ENCODE results near the gene PPP2R5B.

PPP2R5B gene

DNA sequence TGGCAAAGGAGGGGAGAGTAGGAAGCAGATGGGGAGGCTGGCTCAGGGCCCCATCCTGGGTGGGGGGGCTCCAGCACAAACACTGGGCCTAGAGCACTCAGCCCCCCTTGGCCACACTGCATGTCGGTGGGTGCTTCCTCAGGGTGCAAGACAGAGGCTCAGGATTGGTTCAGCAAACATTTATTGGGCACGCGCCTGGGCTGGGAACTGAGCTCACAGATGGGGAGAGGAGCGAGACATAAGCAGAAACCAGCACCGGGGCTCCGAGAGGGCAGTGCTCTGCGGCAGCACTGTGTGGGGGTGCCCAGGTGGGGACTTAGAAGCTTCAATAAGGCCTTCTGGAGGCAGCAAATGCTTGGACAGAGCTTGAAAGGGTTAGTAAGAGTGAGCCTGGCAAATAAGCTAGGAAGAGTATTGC, 34.0 kb upstream of the PPP2R5B start:
- DNase-seq = no peak

DNA sequence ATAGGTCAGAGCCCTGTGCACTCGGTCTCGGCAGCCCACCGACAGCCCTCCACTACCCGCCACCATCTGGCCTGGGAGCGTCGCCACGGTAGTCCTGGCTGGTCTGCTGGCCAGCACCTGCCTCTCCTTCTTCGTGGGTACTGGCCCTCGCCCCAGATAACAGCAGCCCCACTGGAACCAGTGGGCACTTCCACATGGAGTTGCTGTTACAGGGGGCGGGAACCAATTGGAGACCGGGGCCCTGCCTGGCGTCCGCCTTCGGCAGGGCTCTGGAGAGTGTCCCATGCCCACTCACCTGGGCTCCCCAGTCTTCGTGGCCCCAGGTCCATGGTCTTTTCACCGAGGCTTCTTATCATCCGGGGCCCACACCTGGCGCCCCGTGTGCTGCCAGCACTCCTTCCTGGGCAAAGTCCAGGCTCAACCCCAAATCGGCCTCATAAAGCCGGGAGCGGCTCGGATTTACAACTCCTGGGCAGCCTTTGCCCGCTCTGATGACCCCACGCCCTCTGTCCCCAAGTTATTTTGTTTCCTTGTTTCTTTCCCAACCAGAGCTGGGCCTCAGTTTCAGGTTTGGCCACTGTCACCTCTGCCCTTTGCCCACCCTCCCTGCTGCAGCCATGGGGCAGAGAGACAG, 33.2 kb upstream of the PPP2R5B start:
- DNase-seq = no peak

- no peak for DNase-seq
Observed at GRCh38 chr11:64891880-64892279, 32.6 kb upstream of the PPP2R5B start.

- DNase-seq = no peak
Observed at GRCh38 chr11:64892411-64892831, 32.1 kb upstream of the PPP2R5B start.

- DNase-seq = no peak
Observed at GRCh38 chr11:64892838-64893193, 31.7 kb upstream of the PPP2R5B start.

- no peak for DNase-seq
Observed at GRCh38 chr11:64893194-64894069, 31.1 kb upstream of the PPP2R5B start.

GRCh38 chr11:64894070-64894811, 30.2 kb upstream of the PPP2R5B start:
- DNase-seq = peak; percentile 87 to 91

DNA sequence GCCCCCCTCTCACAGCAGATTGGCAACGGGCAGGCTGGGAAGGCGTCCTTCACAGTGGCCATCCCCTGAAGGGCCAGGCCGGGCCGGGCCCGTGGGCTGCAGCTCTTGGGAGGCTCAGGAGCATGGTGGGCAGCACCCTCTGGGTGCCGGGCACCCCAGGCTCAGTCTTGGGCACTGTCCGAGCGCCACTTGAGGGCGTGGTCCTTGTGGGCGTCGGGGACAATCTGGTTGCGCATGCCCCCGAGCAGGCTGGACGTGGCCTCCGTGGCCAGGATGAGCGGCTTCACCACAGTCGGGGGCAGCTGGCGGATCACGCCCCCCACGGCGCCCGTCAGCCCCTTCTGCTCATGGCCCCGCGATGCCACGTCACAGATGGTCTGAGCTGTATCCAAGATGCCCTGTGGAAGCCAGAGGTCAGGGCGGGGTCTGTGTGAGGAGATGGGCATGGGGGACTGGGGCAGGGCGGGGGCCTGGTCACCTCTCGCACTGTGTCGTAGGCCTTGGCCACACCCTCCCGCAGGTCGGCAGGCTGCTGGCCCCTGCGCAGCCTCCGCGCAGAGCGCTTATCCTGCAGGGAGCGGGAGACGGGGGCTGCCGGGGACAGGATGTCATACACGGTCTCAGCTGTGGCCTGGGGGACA, 29.6 kb upstream of the PPP2R5B start:
- no peak for DNase-seq

- DNase-seq = no peak
Observed at GRCh38 chr11:64896448-64897022, 28.0 kb upstream of the PPP2R5B start.

DNA sequence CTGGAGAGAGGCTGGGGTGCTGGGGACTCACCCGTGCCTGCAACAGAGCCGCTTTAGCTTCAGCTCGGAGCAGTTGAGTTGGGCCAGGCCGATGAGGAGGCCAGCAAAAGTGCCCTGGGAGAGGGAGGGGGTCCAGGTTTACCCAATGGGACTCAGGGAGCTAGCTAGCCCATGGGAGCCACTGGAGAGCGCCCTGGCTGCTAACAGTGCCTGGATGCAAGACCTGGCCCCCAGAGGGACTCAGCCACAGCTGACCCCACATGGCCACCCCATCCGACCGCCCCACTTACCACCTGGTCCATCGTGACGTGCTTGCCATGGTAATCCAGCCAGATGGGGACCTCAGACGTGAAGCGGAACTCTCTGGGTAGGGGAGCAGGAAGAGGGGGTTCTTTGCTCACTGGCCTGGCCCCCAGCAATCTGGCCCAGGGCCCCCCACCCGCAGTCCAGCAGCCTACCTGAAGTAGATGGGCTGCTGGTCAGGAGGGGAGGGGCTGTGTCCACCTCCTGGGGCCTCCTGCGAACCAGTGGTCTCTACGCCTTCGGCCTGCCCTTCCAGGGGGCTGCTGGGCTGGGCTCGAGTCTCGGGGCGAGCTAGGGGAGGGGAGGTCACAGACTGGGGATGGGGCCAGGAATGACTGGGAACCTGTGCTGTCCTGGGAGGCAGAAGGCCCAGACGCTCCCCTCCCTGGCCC, 27.0 kb upstream of the PPP2R5B start:
- DNase-seq = no peak

GRCh38 chr11:64898076-64898445, 26.4 kb upstream of the PPP2R5B start:
- DNase-seq = no peak

GRCh38 chr11:64898541-64898940, 25.9 kb upstream of the PPP2R5B start:
- no peak for DNase-seq

DNA sequence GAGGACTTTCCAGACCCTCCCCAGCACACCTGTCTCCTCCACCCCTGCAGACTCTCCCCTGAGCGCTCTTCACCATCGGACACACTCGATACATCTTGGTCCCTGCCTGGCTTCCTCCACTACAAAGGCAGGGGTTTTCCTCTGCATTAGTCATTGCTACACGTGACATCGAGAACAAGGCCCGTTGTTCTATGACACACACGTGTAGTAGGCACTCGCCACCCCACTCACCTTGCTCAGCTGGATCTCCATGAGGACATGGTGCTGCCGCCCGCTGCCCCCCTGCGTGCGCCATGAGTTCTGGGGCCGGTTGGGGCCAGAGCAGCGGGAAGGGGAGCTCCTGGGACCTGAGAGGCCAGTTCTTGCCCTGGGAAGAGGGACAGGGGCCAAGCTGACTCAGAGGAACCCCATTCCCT, 24.2 kb upstream of the PPP2R5B start:
- peak; percentile 57 to 86 for DNase-seq

GRCh38 chr11:64900774-64901173, 23.7 kb upstream of the PPP2R5B start:
- no peak for DNase-seq

- DNase-seq = no peak
Observed at GRCh38 chr11:64902102-64902900, 22.2 kb upstream of the PPP2R5B start.

GRCh38 chr11:64903291-64903833, 21.1 kb upstream of the PPP2R5B start:
- no peak for DNase-seq

DNA sequence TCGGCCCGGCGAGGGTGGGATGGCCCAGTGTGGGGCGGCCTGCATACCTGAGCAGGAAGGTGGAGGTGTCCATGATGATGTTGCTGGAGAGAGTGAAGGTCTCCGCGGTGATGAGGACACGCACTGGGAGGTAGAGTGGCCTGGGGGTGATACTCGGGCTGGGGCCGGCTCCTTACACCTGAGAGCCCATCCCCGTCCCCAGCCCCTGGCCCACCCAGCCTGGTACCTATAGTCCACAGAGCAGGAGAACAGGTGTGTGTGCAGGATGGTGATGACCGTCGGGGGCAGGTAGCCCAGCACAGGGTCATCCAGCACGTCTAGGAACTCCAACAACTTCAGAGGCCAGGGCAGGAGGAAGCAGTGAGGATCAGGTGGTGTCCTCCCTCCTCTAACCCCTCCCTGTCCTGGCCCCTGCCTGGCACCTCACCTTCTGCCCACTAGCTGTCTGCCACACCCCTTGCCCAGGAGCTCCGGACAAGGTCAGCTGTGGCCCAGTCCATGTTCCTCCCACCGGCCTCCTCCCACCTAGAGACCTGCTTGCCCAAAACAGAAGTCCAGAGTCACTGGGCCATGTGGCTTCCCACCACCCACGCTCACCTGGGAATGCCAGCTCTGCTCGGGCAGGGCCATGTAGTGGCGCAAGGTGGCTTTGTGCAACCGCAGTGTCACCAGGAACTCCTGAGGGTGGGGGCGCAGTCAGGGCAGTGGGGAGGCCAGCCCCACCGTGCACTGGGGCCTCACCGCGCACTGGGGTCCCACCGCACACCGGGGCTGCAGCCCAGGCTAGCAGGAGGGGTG, 18.8 kb upstream of the PPP2R5B start:
- DNase-seq = no peak

GRCh38 chr11:64906314-64906635, 18.2 kb upstream of the PPP2R5B start:
- DNase-seq = no peak

DNA sequence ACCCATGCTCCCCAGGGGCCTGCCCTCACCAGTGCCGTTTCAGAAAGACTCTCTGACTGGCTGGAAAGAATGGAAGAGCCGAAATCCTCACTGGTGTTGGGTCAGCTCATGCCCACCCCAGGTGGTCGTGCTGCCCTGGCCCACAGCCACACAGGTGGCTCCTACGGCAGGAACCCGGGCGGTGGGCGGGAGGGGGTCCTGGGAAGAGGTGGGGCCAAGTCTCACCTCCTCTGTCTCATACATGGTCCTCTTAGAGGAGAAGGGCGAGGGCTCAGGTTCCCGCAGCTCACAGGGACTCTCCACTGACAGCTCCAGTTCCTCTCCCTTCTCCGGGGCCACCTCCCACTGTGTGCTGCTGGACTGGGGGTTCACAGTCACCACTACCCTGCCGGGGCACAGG, 15.7 kb upstream of the PPP2R5B start:
- no peak for DNase-seq

DNA sequence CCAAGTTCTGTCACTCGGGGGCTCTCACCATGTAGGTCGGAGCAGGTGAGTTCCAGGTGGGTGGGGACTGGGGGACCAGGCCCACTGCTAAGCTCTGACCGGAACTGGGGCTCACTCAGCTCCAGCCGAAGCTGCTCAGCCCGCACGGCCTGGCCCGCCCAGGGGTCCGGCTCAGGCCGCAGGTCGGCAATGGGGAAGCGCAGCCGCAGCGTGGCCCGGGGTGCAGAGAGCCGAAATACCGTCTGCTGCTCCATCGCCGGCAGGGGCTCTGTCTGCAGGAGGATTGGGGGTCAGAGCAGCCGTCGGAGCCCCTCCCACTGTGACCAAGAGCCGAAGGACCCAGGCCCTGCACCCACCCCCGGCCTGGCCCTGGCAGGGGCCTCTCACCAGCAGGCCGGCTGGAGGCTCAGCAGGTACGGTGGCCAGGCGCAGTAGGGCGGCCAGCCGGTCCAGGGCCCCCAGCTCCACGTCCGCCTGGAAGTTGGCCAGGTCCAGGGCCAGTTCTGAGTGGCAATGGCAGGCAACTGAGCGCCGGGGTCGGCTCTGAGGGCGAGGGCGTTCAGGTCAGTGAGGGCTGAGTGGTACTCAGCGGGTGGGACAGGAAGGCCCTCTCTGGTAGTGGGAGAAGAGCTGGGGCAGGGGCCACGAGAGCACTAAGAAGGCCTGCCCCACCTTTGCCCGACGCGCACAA, 14.7 kb upstream of the PPP2R5B start:
- DNase-seq = no peak

Measured in CD4-positive, alpha-beta T cell treated with Interferon alpha-2 for 1 hour (primary cell).